ENCODE measurements around the gene PROCA1.
"Not testable (repeated sequence)": the region's sequence is repeated elsewhere in the genome, so short reads cannot be mapped to it uniquely, and the experiment has no call there.

The PROCA1 gene

GRCh38 chr17:28725660-28726225, 14.1 kb upstream of the PROCA1 start:
- DNase-seq (ENCODE audit: low read depth): no peak

GRCh38 chr17:28725166-28725659, 13.5 kb upstream of the PROCA1 start:
- DNase-seq (ENCODE audit: low read depth): no peak

GRCh38 chr17:28724500-28725165, 12.9 kb upstream of the PROCA1 start:
- no peak for DNase-seq (ENCODE audit: low read depth)

- not testable (repeated sequence) for DNase-seq (ENCODE audit: low read depth)
Measured at GRCh38 chr17:28723836-28724499, 12.3 kb upstream of the PROCA1 start.

- no peak for DNase-seq (ENCODE audit: low read depth)
Measured at GRCh38 chr17:28723159-28723835, 11.6 kb upstream of the PROCA1 start.

- DNase-seq (ENCODE audit: low read depth): no peak
Measured at GRCh38 chr17:28722417-28723158, 10.9 kb upstream of the PROCA1 start.

GRCh38 chr17:28720997-28721329, 9.3 kb upstream of the PROCA1 start:
- DNase-seq (ENCODE audit: low read depth): not testable (repeated sequence)

GRCh38 chr17:28720247-28720996, 8.7 kb upstream of the PROCA1 start:
- DNase-seq (ENCODE audit: low read depth): no peak

GRCh38 chr17:28719021-28719433, 7.3 kb upstream of the PROCA1 start:
- DNase-seq (ENCODE audit: low read depth): no peak

- no peak for DNase-seq (ENCODE audit: low read depth)
Measured at GRCh38 chr17:28718333-28719020, 6.8 kb upstream of the PROCA1 start.

- DNase-seq (ENCODE audit: low read depth): no peak
Measured at GRCh38 chr17:28717578-28718332, 6.1 kb upstream of the PROCA1 start, which contains the start of gene RAB34. RAB34 (minus strand) TSS chr17:28717868; CDS start chr17:28717266, 602 bp downstream.

- DNase-seq (ENCODE audit: low read depth): no peak
Measured at GRCh38 chr17:28716740-28717577, 5.3 kb upstream of the PROCA1 start.

- no peak for DNase-seq (ENCODE audit: low read depth)
Measured at GRCh38 chr17:28715217-28715616, 3.5 kb upstream of the PROCA1 start.

GRCh38 chr17:28714281-28714680, 2.6 kb upstream of the PROCA1 start:
- DNase-seq (ENCODE audit: low read depth): no peak

- DNase-seq (ENCODE audit: low read depth): no peak
Measured at GRCh38 chr17:28712705-28713415, 1.2 kb upstream of the PROCA1 start.

- DNase-seq (ENCODE audit: low read depth): peak; percentile 78
Measured at GRCh38 chr17:28712032-28712704, 480 bp upstream of the PROCA1 start.

GRCh38 chr17:28710861-28711722, 596 bp downstream of the PROCA1 start:
- DNase-seq (ENCODE audit: low read depth): peak; percentile 84
